K562 (cell line): ENCODE measurements around the gene TEX54. TPM values are rescaled to one million over a fixed set of nuclear protein-coding genes. Genes with fewer than 3 reads are reported as not detected.
A peak's percentile ranks its signal among the peaks of the same experiment; 100 is the strongest.

Source experiments
- EWSR1 ChIP-seq: fragments of 450-650 bp; IDR thresholded peaks from 2 replicates; pipeline ENCODE4 v1.6.1; 2018; ENCODE audit warnings: borderline replicate concordance, mild to moderate bottlenecking, low read depth, moderate library complexity; ENCODE audit not compliant: partially characterized antibody
- KHSRP ChIP-seq: fragments of 450-650 bp; IDR thresholded peaks from 2 replicates; pipeline ENCODE4 v1.6.1; 2017
- NR4A1 ChIP-seq, 2 experiments: fragments of 250-450 bp in 1 of 2; fragments of 450-650 bp in 1 of 2; sonication (Bioruptor Pico) in 1 of 2; IDR thresholded peaks; 2 replicates each; pipeline versions ENCODE4 v1.4.0 to v1.6.1; 2016 to 2020; ENCODE audit warnings: mild to moderate bottlenecking in 2 of 2, missing compliant biosample characterization in 1 of 2, missing genetic modification characterization in 1 of 2, moderate library complexity in 1 of 2
- POLR2AphosphoS5 ChIP-seq: IDR thresholded peaks from 2 replicates; pipeline ENCODE4 v1.6.1; 2011; ENCODE audit warnings: mild to moderate bottlenecking, low read depth, low read length, moderate library complexity; ENCODE audit not compliant: control insufficient read depth, insufficient read depth
- SIN3B ChIP-seq: fragments of 450-650 bp; IDR thresholded peaks from 2 replicates; pipeline ENCODE4 v1.6.1; 2017; ENCODE audit warnings: low read depth, mild to moderate bottlenecking, moderate library complexity
- TAF15 ChIP-seq: fragments of 200-400 bp; formaldehyde crosslinking; IDR thresholded peaks from 2 replicates; pipeline ENCODE4 v1.6.1; 2017; ENCODE audit warnings: mild to moderate bottlenecking, low read depth, low read length, moderate library complexity
- TEAD1 ChIP-seq, 2 experiments: fragments of 450-650 bp in 1 of 2; sonication (generic) in 1 of 2; formaldehyde crosslinking; IDR thresholded peaks; 2 replicates each; pipeline versions ENCODE4 v1.4.0 to v1.8.0; 2020 to 2022; ENCODE audit warnings: mild to moderate bottlenecking in 2 of 2, missing genetic modification reagents in 1 of 2
- YBX1 ChIP-seq: fragments of 450-650 bp; IDR thresholded peaks from 2 replicates; pipeline ENCODE4 v1.7.1; 2016; ENCODE audit warnings: mild to moderate bottlenecking
- ZNF253 ChIP-seq: fragments of 250-450 bp; sonication (Bioruptor Pico); conservative IDR thresholded peaks from 2 replicates; pipeline ENCODE4 v1.6.1; 2021; ENCODE audit warnings: mild to moderate bottlenecking
- ZNF354B ChIP-seq: fragments of 250-450 bp; sonication (Bioruptor Pico); IDR thresholded peaks from 2 replicates; pipeline ENCODE4 v1.4.0; 2020
- ZNF75A ChIP-seq: fragments of 450-650 bp; formaldehyde crosslinking; IDR thresholded peaks from 2 replicates; pipeline ENCODE4 v1.4.0; 2020; ENCODE audit warnings: mild to moderate bottlenecking
- ZNF766 ChIP-seq: fragments of 200-800 bp; sonication (Bioruptor generic); conservative IDR thresholded peaks from 2 replicates; pipeline ENCODE4 v1.6.1; 2016; ENCODE audit warnings: missing genetic modification characterization, missing compliant biosample characterization
- polyA plus RNA-seq, 8 experiments: library from polyadenylated mRNA; depleted of rRNA in 4 of 8; stranded (reverse) in 5 of 8; unstranded in 3 of 8; fragments of >200 nt; fragmentation: Nextera tagmentation in 2 of 8; fragmentation: Illumina TruSeq in 1 of 8; extraction: Ambion mirVana in 2 of 8; extraction: Trizol in 1 of 8; gene quantifications; 2 replicates each; pipeline versions ENCODE4 v1.2.1 to v1.2.3, GENCODE V29; 2011 to 2014; ENCODE audit warnings: inconsistent platforms in 1 of 8, missing spikeins in 1 of 8
- total RNA-seq, 7 experiments: library from RNA; depleted of rRNA in 6 of 7; stranded (reverse); fragments of >200 nt in 6 of 7; fragmentation: Illumina TruSeq in 2 of 7; extraction: Trizol in 2 of 7; gene quantifications; 2 replicates each; pipeline versions ENCODE4 v1.2.1 to v1.2.3, GENCODE V29; 2011 to 2021; ENCODE audit warnings: low replicate concordance in 1 of 7
- TF ChIP-seq, protein P1 (sequence below): fragments of 250-450 bp; sonication (Bioruptor Pico); IDR thresholded peaks from 2 replicates; pipeline ENCODE4 v1.5.0; 2021
- TF ChIP-seq, protein P2 (sequence below): sonication (generic); formaldehyde crosslinking; IDR thresholded peaks from 2 replicates; pipeline ENCODE4 v1.8.1; 2023; ENCODE audit warnings: mild to moderate bottlenecking, missing genetic modification reagents
- TF ChIP-seq, protein P3 (sequence below): fragments of 450-650 bp; IDR thresholded peaks from 2 replicates; pipeline ENCODE4 v1.6.1; 2018; ENCODE audit warnings: mild to moderate bottlenecking, low read depth; ENCODE audit not compliant: partially characterized antibody
- TF ChIP-seq, protein P4 (sequence below): fragments of 250-450 bp; sonication (Bioruptor Pico); IDR thresholded peaks from 2 replicates; pipeline ENCODE4 v1.8.0; 2022; ENCODE audit warnings: inconsistent platforms, mild to moderate bottlenecking, moderate library complexity, borderline replicate concordance
- TF ChIP-seq, protein P5 (sequence below): conservative IDR thresholded peaks from 2 replicates; pipeline ENCODE4 v1.6.1; 2011; ENCODE audit warnings: low read depth, mild to moderate bottlenecking, low read length; ENCODE audit not compliant: control insufficient read depth

Gene TEX54
- total and polyA plus RNA-seq, 9 of the 15 experiments (the other 6 are each of a cell fraction or from before 2014, with no cell fraction given) = not detected

- TF ChIP-seq, protein P1, sequence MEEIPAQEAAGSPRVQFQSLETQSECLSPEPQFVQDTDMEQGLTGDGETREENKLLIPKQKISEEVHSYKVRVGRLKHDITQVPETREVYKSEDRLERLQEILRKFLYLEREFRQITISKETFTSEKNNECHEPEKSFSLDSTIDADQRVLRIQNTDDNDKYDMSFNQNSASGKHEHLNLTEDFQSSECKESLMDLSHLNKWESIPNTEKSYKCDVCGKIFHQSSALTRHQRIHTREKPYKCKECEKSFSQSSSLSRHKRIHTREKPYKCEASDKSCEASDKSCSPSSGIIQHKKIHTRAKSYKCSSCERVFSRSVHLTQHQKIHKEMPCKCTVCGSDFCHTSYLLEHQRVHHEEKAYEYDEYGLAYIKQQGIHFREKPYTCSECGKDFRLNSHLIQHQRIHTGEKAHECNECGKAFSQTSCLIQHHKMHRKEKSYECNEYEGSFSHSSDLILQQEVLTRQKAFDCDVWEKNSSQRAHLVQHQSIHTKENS (CRISPR knock-in tag) = no peak
- TF ChIP-seq, protein P2, sequence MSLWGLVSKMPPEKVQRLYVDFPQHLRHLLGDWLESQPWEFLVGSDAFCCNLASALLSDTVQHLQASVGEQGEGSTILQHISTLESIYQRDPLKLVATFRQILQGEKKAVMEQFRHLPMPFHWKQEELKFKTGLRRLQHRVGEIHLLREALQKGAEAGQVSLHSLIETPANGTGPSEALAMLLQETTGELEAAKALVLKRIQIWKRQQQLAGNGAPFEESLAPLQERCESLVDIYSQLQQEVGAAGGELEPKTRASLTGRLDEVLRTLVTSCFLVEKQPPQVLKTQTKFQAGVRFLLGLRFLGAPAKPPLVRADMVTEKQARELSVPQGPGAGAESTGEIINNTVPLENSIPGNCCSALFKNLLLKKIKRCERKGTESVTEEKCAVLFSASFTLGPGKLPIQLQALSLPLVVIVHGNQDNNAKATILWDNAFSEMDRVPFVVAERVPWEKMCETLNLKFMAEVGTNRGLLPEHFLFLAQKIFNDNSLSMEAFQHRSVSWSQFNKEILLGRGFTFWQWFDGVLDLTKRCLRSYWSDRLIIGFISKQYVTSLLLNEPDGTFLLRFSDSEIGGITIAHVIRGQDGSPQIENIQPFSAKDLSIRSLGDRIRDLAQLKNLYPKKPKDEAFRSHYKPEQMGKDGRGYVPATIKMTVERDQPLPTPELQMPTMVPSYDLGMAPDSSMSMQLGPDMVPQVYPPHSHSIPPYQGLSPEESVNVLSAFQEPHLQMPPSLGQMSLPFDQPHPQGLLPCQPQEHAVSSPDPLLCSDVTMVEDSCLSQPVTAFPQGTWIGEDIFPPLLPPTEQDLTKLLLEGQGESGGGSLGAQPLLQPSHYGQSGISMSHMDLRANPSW (CRISPR knock-in tag) = no peak
- TF ChIP-seq, protein P3, sequence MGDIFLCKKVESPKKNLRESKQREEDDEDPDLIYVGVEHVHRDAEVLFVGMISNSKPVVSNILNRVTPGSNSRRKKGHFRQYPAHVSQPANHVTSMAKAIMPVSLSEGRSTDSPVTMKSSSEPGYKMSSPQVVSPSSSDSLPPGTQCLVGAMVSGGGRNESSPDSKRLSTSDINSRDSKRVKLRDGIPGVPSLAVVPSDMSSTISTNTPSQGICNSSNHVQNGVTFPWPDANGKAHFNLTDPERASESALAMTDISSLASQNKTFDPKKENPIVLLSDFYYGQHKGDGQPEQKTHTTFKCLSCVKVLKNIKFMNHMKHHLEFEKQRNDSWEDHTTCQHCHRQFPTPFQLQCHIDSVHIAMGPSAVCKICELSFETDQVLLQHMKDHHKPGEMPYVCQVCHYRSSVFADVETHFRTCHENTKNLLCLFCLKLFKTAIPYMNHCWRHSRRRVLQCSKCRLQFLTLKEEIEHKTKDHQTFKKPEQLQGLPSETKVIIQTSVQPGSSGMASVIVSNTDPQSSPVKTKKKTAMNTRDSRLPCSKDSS = no peak
- no peak for TF ChIP-seq SIN3B
- TF ChIP-seq YBX1 = no peak
- TF ChIP-seq ZNF253 (CRISPR knock-in tag) = peak; percentile 84
- no peak for TF ChIP-seq TEAD1 (CRISPR knock-in tag; IDR thresholded peaks at IDR 0.05)
- TF ChIP-seq ZNF354B = no peak
- no peak for TF ChIP-seq ZNF75A (CRISPR knock-in tag)
- TF ChIP-seq KHSRP = peak; percentile 63
- TF ChIP-seq EWSR1 = peak; percentile 97
- TF ChIP-seq POLR2AphosphoS5 = peak; percentile 94
- no peak for TF ChIP-seq TAF15
- TF ChIP-seq, protein P4, sequence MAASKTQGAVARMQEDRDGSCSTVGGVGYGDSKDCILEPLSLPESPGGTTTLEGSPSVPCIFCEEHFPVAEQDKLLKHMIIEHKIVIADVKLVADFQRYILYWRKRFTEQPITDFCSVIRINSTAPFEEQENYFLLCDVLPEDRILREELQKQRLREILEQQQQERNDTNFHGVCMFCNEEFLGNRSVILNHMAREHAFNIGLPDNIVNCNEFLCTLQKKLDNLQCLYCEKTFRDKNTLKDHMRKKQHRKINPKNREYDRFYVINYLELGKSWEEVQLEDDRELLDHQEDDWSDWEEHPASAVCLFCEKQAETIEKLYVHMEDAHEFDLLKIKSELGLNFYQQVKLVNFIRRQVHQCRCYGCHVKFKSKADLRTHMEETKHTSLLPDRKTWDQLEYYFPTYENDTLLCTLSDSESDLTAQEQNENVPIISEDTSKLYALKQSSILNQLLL (CRISPR knock-in tag) = no peak
- no peak for TF ChIP-seq ZNF766 (CRISPR knock-in tag)
- TF ChIP-seq, protein P5, sequence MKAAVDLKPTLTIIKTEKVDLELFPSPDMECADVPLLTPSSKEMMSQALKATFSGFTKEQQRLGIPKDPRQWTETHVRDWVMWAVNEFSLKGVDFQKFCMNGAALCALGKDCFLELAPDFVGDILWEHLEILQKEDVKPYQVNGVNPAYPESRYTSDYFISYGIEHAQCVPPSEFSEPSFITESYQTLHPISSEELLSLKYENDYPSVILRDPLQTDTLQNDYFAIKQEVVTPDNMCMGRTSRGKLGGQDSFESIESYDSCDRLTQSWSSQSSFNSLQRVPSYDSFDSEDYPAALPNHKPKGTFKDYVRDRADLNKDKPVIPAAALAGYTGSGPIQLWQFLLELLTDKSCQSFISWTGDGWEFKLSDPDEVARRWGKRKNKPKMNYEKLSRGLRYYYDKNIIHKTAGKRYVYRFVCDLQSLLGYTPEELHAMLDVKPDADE = no peak; the same call in 1 of the 2 replicates
- TF ChIP-seq NR4A1 (CRISPR knock-in tag; IDR thresholded peaks at IDR 0.05) = no peak
- TF ChIP-seq NR4A1 (tag; IDR thresholded peaks at IDR 0.05) = no peak
Observed at GRCh38 chr11:62850911-62851806, 18.5 kb upstream of the TEX54 start (continued).
